GM12873 (cell line): ENCODE measurements around the gene MEIS2.

Source experiments
- TF ChIP-seq, protein P1 (sequence below): IDR thresholded peaks from 2 replicates; pipeline ENCODE4 v1.5.1; 2012; ENCODE audit warnings: low read depth, mild to moderate bottlenecking, moderate library complexity, low read length, control low read depth; ENCODE audit not compliant: insufficient read depth; ENCODE audit errors: missing control alignments

The MEIS2 gene

DNA sequence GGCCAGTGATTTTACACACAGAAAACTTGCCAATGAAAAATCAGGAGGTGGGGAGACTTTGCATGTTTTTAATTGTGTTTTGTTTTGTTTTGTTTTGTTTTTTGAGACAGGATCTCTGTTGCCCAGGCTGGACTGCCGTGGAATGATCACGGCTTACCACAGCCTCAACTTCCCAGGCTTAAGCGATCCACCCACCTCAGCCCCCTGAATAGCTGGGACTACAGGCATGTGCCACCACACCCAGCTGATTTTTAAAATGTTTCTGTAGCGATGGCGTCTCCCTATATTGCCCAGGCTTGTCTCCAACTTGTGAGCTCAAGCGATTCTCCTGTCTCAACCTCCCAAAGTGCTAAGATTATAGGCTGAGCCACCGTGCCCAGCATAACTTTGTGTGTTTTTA is 46.0 kb downstream of the MEIS2 start:
- TF ChIP-seq, protein P1, sequence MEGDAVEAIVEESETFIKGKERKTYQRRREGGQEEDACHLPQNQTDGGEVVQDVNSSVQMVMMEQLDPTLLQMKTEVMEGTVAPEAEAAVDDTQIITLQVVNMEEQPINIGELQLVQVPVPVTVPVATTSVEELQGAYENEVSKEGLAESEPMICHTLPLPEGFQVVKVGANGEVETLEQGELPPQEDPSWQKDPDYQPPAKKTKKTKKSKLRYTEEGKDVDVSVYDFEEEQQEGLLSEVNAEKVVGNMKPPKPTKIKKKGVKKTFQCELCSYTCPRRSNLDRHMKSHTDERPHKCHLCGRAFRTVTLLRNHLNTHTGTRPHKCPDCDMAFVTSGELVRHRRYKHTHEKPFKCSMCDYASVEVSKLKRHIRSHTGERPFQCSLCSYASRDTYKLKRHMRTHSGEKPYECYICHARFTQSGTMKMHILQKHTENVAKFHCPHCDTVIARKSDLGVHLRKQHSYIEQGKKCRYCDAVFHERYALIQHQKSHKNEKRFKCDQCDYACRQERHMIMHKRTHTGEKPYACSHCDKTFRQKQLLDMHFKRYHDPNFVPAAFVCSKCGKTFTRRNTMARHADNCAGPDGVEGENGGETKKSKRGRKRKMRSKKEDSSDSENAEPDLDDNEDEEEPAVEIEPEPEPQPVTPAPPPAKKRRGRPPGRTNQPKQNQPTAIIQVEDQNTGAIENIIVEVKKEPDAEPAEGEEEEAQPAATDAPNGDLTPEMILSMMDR, result no peak

GRCh38 chr15:37053166-37053565 is 47.2 kb downstream of the MEIS2 start:
- TF ChIP-seq, protein P1, result no peak

- TF ChIP-seq, protein P1, result no peak
These were observed 50.0 kb downstream of the MEIS2 start for GRCh38 chr15:37050345-37050744.

GRCh38 chr15:37046876-37047614 is 53.3 kb downstream of the MEIS2 start:
- TF ChIP-seq, protein P1, result no peak

DNA sequence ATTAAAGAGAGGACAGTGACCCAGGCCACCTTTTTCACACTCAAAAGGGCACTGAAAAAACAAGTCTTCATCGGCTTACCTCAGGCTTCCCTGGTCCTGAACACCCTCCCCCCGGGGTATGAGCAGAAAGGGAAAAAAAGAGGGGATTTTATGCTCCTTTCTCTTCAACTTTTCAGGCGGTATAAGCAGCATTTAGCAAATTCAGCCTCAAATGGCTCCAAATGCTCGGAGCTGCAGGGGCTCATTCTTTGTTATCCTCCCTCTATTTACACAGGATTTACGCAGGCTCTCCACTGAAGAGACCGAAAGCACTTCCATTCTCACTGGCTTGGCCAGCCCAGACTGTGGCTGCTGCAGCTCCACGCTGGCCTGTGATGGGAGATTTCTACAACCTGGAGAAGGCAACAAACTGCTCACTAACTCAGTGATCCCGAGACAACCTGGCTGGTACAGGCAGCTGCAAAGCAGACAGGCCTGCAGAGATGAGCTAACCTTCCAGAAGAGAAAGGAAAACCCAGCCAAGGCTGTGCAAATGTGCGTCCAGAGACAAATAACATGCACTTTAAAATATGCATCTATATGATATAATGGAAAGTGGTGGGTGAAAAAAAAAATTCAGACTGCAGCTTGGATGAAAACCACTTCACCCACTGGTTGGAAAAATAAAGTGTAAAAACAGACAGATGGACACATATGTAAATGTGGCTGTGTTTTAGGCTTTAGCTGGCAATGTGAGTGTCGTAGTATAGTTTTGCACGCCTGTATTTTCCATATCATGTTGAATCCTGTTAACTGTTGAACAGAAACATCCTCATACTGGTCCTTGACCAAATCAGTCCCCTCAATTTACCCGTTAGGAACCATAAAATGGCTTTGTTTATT is 54.2 kb downstream of the MEIS2 start:
- TF ChIP-seq, protein P1, result no peak

DNA sequence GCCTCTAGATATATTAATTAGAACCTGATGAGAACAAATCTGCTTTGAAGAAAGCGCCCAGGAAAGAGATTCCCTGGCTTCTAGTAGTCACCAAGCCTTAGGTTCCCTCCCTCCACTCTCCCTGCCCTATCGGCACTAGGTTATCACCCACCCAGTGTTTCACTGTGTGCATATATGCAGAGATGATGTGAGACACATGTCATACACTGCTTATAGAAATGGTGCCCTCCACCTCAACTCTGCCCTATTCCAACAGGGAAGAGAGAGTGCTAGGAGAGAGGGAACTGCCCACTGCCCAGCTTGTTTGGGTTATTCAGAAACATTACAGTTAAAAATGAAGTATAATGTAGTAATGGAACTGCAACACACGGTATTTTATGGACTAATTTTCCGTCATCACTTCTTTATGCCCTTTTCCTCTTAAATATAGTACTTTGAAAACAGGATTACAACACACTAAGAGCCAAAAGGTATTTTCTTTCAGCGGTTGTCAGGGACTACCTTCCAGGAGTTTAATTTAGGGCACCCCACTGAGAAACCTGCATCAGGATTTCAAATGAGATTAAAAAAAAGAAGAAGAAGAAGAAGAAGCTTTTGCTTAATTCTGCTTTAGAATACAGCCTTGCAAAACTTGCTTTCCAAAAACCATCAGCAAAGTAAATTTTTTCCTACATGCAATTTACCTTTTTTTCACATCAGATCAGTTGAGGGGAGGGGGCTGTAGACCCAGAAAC is 55.3 kb downstream of the MEIS2 start:
- TF ChIP-seq, protein P1, result no peak

- TF ChIP-seq, protein P1, result no peak
These were observed 58.5 kb downstream of the MEIS2 start for GRCh38 chr15:37041836-37042235.
